SK-N-SH (cell line): ENCODE measurements around the gene ARHGAP31. TPM values are rescaled to one million over a fixed set of nuclear protein-coding genes. Genes with fewer than 3 reads are reported as not detected.

Experiments used
- CTCF ChIA-PET: fragments of 300-600, 350-600 bp; formaldehyde crosslinking; extraction: SDS; loops from one replicate; lab custom pipeline; 2021; lab: Yijun Ruan, JAX
- POLR2A ChIA-PET: fragments of 350-600 bp; sonication (Branson Sonifier 250); formaldehyde crosslinking; extraction: SDS; loops from one replicate; lab custom pipeline; 2020; ENCODE audit warnings: antibody characterized with exemption, inconsistent platforms; lab: Yijun Ruan, JAX
- DNase-seq: peaks from one replicate; pipeline ENCODE4 v3.0.0; 2012
- H2AFZ ChIP-seq: fragments of 200-600 bp; sonication (generic); 2 replicates; pipeline ENCODE4 v1.8.1; 2016; ENCODE audit warnings: antibody characterized with exemption, mild to moderate bottlenecking, low read depth
- H3F3A ChIP-seq: fragments of 200-600 bp; sonication (generic); replicated peaks from 2 replicates; pipeline ENCODE3; 2016; ENCODE audit warnings: antibody characterized with exemption, mild to moderate bottlenecking; ENCODE audit not compliant: insufficient read depth
- H3K27ac ChIP-seq, 2 experiments: fragments of 200-500 bp in 1 of 2; fragments of 200-600 bp in 1 of 2; sonication (Bioruptor generic) in 1 of 2; sonication (generic), shearing (Covaris generic) in 1 of 2; 2 replicates each; pipeline versions ENCODE4 v1.5.1 to v1.6.1; 2014 to 2016; ENCODE audit warnings: low read depth in 2 of 2, inconsistent platforms in 1 of 2, low read length in 1 of 2, mild to moderate bottlenecking in 1 of 2, mixed read lengths in 1 of 2
- H3K27me3 ChIP-seq: fragments of 200-600 bp; sonication (generic), shearing (Covaris generic); 2 replicates; pipeline ENCODE4 v1.6.1; 2016; ENCODE audit warnings: mixed run types; ENCODE audit not compliant: insufficient read depth
- H3K36me3 ChIP-seq, 2 experiments: fragments of 200-500 bp in 1 of 2; fragments of 200-600 bp in 1 of 2; sonication (Bioruptor generic) in 1 of 2; sonication (generic) in 1 of 2; replicated peaks in 1 of 2; 2 replicates each; pipeline versions ENCODE3 to v1.5.1; 2014 to 2016; ENCODE audit warnings: low read length in 1 of 2, mild to moderate bottlenecking in 1 of 2; ENCODE audit not compliant: insufficient read depth in 2 of 2, control insufficient read depth in 1 of 2
- H3K4me1 ChIP-seq, 2 experiments: fragments of 200-500 bp in 1 of 2; fragments of 200-600 bp in 1 of 2; sonication (Bioruptor generic) in 1 of 2; sonication (generic), shearing (Covaris generic) in 1 of 2; 2 replicates each; pipeline versions ENCODE4 v1.5.1 to v1.6.1; 2014 to 2016; ENCODE audit warnings: low read depth in 1 of 2, low read length in 1 of 2, mixed run types in 1 of 2; ENCODE audit not compliant: insufficient read depth in 2 of 2, control insufficient read depth in 1 of 2
- H3K4me2 ChIP-seq: fragments of 200-600 bp; sonication (generic), shearing (Covaris generic); 2 replicates; pipeline ENCODE4 v1.6.1; 2017; ENCODE audit warnings: mixed run types
- H3K4me3 ChIP-seq, 2 experiments: fragments of 200-500 bp in 1 of 2; fragments of 200-600 bp in 1 of 2; sonication (Bioruptor generic) in 1 of 2; sonication (generic), shearing (Covaris generic) in 1 of 2; 2 replicates each; pipeline versions ENCODE4 v1.5.1 to v1.8.1; 2014 to 2016; ENCODE audit warnings: low read depth in 2 of 2, inconsistent platforms in 1 of 2, low read length in 1 of 2, mild to moderate bottlenecking in 1 of 2, mixed read lengths in 1 of 2, moderate library complexity in 1 of 2
- H3K79me2 ChIP-seq: fragments of 200-600 bp; sonication (generic); 2 replicates; pipeline ENCODE4 v1.8.1; 2017; ENCODE audit warnings: mild to moderate bottlenecking; ENCODE audit not compliant: insufficient read depth
- H3K9ac ChIP-seq: fragments of 200-600 bp; sonication (generic); 2 replicates; pipeline ENCODE4 v1.6.1; 2017; ENCODE audit warnings: mixed run types
- H3K9me2 ChIP-seq: fragments of 200-600 bp; sonication (generic); 2 replicates; pipeline ENCODE4 v1.6.1; 2017; ENCODE audit warnings: mixed run types
- H3K9me3 ChIP-seq: fragments of 200-600 bp; sonication (generic); 2 replicates; pipeline ENCODE4 v1.6.1; 2017; ENCODE audit warnings: mixed run types, mild to moderate bottlenecking, moderate library complexity
- H4K20me1 ChIP-seq: fragments of 200-600 bp; sonication (generic); 2 replicates; pipeline ENCODE4 v1.6.1; 2017; ENCODE audit warnings: mild to moderate bottlenecking, mixed run types; ENCODE audit not compliant: insufficient read depth
- CHD2 ChIP-seq: fragments of 150-350 bp; IDR thresholded peaks from 2 replicates; pipeline ENCODE4 v1.6.1; 2018; ENCODE audit warnings: low read length; ENCODE audit not compliant: partially characterized antibody
- ELF1 ChIP-seq: IDR thresholded peaks from 2 replicates; pipeline ENCODE4 v1.4.0; 2012
- EP300 ChIP-seq, 2 experiments: IDR thresholded peaks; 2 replicates each; pipeline versions ENCODE4 v1.4.0 to v1.6.1; 2012; ENCODE audit warnings: borderline replicate concordance in 1 of 2, low read depth in 1 of 2, low read length in 1 of 2
- FOSL2 ChIP-seq: IDR thresholded peaks from 2 replicates; pipeline ENCODE4 v1.4.0; 2012; ENCODE audit warnings: low read depth, mild to moderate bottlenecking, moderate library complexity, borderline replicate concordance
- FOXJ3 ChIP-seq: sonication (generic); formaldehyde crosslinking; IDR thresholded peaks from 2 replicates; pipeline ENCODE4 v1.5.1; 2020; ENCODE audit warnings: mild to moderate bottlenecking, missing genetic modification reagents
- GABPA ChIP-seq: IDR thresholded peaks from 2 replicates; pipeline ENCODE4 v1.4.0; 2012; ENCODE audit warnings: low read depth, mild to moderate bottlenecking
- GATA2 ChIP-seq: sonication (generic); formaldehyde crosslinking; IDR thresholded peaks from 2 replicates; pipeline ENCODE4 v1.5.0; 2020; ENCODE audit warnings: mild to moderate bottlenecking, missing genetic modification reagents
- MEF2A ChIP-seq: IDR thresholded peaks from 2 replicates; pipeline ENCODE4 v1.4.0; 2012; ENCODE audit warnings: low read depth, borderline replicate concordance
- NRF1 ChIP-seq: IDR thresholded peaks from 2 replicates; pipeline ENCODE4 v1.6.1; 2012; ENCODE audit warnings: low read depth, mild to moderate bottlenecking, low read length
- POLR2AphosphoS5 ChIP-seq: IDR thresholded peaks from 2 replicates; pipeline ENCODE4 v1.6.1; 2012; ENCODE audit warnings: low read depth, low read length
- RAD21 ChIP-seq: IDR thresholded peaks from 2 replicates; pipeline ENCODE4 v1.6.1; 2012; ENCODE audit warnings: mild to moderate bottlenecking, low read length
- RCOR1 ChIP-seq: fragments of 150-350 bp; IDR thresholded peaks from 2 replicates; pipeline ENCODE4 v1.6.1; 2017; ENCODE audit warnings: antibody characterized with exemption, low read length
- RXRA ChIP-seq: IDR thresholded peaks from 2 replicates; pipeline ENCODE4 v1.4.0; 2012; ENCODE audit warnings: low read depth, mild to moderate bottlenecking, borderline replicate concordance
- SIN3A ChIP-seq: IDR thresholded peaks from 2 replicates; pipeline ENCODE4 v1.6.1; 2012; ENCODE audit warnings: low read depth, mild to moderate bottlenecking, low read length, moderate library complexity, borderline replicate concordance
- TEAD4 ChIP-seq: IDR thresholded peaks from 2 replicates; pipeline ENCODE4 v1.4.0; 2012; ENCODE audit warnings: mild to moderate bottlenecking, borderline replicate concordance; ENCODE audit not compliant: insufficient read depth
- YY1 ChIP-seq: IDR thresholded peaks from 2 replicates; pipeline ENCODE4 v1.4.0; 2012; ENCODE audit warnings: low read depth, mild to moderate bottlenecking
- WGBS: methylation state at CpG from one replicate; pipeline ENCODE4 v1.1.6; 2017; ENCODE audit warnings: low lambda C conversion rate; 5-methylcytosine and 5-hydroxymethylcytosine counted together
- polyA plus RNA-seq, 3 experiments: library from polyadenylated mRNA; depleted of rRNA; stranded (reverse); fragments of >200 nt; gene quantifications; 2 replicates each; pipeline ENCODE4 v1.2.3, GENCODE V29; 2012
- TF ChIP-seq, protein P1 (sequence below): fragments of 150-350 bp; IDR thresholded peaks from 2 replicates; pipeline ENCODE4 v1.6.1; 2016; ENCODE audit warnings: mild to moderate bottlenecking, low read depth, low read length
- TF ChIP-seq, protein P2 (sequence below): fragments of 200-600 bp; sonication (generic); IDR thresholded peaks from 2 replicates; pipeline ENCODE4 v1.6.1; 2017; ENCODE audit warnings: antibody characterized with exemption, mild to moderate bottlenecking, moderate library complexity
- TF ChIP-seq, protein P3 (sequence below): fragments of 150-350 bp; IDR thresholded peaks from 2 replicates; pipeline ENCODE4 v1.6.1; 2017; ENCODE audit warnings: antibody characterized with exemption, low read length, low read depth, borderline replicate concordance
- TF ChIP-seq, protein P4 (sequence below): IDR thresholded peaks from 2 replicates; pipeline ENCODE4; 2012
- TF ChIP-seq, protein P5 (sequence below): IDR thresholded peaks from 2 replicates; pipeline ENCODE4 v1.6.1; 2012; ENCODE audit warnings: mild to moderate bottlenecking, low read depth, low read length, moderate library complexity

Gene ARHGAP31
- polyA plus RNA-seq, 1 of the 3 experiments (the other 2 are of a cell fraction) = 4.4 TPM

DNA sequence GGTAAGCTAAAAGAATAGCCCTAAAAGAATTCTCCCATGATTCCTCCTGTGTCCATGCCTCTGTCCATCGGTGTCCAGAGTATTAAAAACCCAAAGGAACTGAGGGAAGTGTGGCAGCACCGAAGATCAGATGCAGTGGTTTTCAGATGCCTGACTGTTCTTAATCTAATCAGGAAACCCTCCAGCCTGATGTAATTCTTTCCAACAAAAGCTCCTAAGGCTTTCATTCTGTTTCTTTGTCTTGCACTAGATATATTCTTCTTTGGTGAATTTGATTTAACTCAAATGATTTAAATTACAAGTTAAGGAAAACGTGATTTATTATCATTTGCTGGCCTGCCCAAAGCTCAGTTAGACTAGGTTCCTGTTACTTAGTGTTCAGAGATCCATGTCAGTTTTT, 71.2 kb downstream of the ARHGAP31 start (continued):
- TF ChIP-seq CHD2 (peak; percentile 54), FOXJ3 (CRISPR knock-in tag) (peak; percentile 50; the same call in 1 of the 2 replicates), TEAD4 (no peak), RXRA (no peak), YY1 (no peak), SIN3A (no peak), RAD21 (peak; percentile 26; the same call in 1 of the 2 replicates), ELF1 (no peak), GATA2 (peak; percentile 59), POLR2AphosphoS5 (no peak), RCOR1 (peak; percentile 57; the same call in 1 of the 2 replicates), GABPA (no peak)
- TF ChIP-seq, protein P1, sequence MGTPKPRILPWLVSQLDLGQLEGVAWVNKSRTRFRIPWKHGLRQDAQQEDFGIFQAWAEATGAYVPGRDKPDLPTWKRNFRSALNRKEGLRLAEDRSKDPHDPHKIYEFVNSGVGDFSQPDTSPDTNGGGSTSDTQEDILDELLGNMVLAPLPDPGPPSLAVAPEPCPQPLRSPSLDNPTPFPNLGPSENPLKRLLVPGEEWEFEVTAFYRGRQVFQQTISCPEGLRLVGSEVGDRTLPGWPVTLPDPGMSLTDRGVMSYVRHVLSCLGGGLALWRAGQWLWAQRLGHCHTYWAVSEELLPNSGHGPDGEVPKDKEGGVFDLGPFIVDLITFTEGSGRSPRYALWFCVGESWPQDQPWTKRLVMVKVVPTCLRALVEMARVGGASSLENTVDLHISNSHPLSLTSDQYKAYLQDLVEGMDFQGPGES = no peak
- TF ChIP-seq, protein P2, sequence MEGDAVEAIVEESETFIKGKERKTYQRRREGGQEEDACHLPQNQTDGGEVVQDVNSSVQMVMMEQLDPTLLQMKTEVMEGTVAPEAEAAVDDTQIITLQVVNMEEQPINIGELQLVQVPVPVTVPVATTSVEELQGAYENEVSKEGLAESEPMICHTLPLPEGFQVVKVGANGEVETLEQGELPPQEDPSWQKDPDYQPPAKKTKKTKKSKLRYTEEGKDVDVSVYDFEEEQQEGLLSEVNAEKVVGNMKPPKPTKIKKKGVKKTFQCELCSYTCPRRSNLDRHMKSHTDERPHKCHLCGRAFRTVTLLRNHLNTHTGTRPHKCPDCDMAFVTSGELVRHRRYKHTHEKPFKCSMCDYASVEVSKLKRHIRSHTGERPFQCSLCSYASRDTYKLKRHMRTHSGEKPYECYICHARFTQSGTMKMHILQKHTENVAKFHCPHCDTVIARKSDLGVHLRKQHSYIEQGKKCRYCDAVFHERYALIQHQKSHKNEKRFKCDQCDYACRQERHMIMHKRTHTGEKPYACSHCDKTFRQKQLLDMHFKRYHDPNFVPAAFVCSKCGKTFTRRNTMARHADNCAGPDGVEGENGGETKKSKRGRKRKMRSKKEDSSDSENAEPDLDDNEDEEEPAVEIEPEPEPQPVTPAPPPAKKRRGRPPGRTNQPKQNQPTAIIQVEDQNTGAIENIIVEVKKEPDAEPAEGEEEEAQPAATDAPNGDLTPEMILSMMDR = no peak
- TF ChIP-seq, protein P3, sequence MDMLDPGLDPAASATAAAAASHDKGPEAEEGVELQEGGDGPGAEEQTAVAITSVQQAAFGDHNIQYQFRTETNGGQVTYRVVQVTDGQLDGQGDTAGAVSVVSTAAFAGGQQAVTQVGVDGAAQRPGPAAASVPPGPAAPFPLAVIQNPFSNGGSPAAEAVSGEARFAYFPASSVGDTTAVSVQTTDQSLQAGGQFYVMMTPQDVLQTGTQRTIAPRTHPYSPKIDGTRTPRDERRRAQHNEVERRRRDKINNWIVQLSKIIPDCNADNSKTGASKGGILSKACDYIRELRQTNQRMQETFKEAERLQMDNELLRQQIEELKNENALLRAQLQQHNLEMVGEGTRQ = no peak
- TF ChIP-seq, protein P4, sequence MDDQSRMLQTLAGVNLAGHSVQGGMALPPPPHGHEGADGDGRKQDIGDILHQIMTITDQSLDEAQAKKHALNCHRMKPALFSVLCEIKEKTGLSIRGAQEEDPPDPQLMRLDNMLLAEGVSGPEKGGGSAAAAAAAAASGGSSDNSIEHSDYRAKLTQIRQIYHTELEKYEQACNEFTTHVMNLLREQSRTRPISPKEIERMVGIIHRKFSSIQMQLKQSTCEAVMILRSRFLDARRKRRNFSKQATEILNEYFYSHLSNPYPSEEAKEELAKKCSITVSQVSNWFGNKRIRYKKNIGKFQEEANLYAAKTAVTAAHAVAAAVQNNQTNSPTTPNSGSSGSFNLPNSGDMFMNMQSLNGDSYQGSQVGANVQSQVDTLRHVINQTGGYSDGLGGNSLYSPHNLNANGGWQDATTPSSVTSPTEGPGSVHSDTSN = peak; percentile 16; the same call in 1 of the 2 replicates

DNA sequence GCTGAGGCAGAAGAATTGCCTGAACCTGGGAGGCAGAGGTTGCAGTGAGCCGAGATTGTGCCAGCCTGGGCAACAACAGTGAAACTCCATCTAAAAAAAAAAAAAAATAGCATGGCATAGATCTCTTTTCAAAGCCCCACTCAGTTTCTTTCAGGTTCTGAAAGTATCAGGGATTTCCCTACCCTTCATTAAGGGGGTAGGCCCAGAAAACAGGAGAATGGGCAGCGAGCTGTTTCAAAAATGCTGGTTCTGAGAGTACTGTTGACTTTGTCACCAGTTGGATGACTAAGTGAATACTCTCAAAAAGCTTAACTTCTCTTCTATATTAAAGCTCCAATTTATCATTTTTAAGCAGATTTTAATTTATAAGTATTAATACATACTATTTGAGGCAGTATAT, 72.8 kb downstream of the ARHGAP31 start:
- Histone ChIP-seq H3K4me3 (no peak overlapping the region), H3K27ac (peak overlapping the region in 1 of 2 experiments; percentile 56; a peak in 3 of 4 replicates), H3K79me2 (peaks cover 10% of the 10 kb centered on the region), H3F3A (peaks cover 21% of the 10 kb centered on the region), H4K20me1 (no peaks in the 10 kb centered on the region), H3K9me3 (no peaks in the 10 kb centered on the region), H3K4me2 (no peak overlapping the region), H3K9ac (no peak overlapping the region), H2AFZ (no peak overlapping the region), H3K36me3 (peaks cover 22 to 26% of the 10 kb centered on the region in 2 experiments), H3K4me1 (peaks cover 0 to 33% of the 10 kb centered on the region in 2 experiments; a peak in 2 of 4 replicates), H3K9me2 (no peaks in the 10 kb centered on the region), H3K27me3 (no peaks in the 10 kb centered on the region)
- WGBS = 96% methylated on average over 2 of the region's 2 CpGs
- no peak for DNase-seq
- ChIA-PET POLR2A (no interaction called here), CTCF (interaction anchor here (0.7 to 1.4 kb wide), 3 partner anchors 11 to 44 kb away, joined by 3 read pairs; no protein-coding TSS in a partner anchor)
- no peak for TF ChIP-seq FOSL2
- no peak for TF ChIP-seq ELF1
- TF ChIP-seq, protein P5, sequence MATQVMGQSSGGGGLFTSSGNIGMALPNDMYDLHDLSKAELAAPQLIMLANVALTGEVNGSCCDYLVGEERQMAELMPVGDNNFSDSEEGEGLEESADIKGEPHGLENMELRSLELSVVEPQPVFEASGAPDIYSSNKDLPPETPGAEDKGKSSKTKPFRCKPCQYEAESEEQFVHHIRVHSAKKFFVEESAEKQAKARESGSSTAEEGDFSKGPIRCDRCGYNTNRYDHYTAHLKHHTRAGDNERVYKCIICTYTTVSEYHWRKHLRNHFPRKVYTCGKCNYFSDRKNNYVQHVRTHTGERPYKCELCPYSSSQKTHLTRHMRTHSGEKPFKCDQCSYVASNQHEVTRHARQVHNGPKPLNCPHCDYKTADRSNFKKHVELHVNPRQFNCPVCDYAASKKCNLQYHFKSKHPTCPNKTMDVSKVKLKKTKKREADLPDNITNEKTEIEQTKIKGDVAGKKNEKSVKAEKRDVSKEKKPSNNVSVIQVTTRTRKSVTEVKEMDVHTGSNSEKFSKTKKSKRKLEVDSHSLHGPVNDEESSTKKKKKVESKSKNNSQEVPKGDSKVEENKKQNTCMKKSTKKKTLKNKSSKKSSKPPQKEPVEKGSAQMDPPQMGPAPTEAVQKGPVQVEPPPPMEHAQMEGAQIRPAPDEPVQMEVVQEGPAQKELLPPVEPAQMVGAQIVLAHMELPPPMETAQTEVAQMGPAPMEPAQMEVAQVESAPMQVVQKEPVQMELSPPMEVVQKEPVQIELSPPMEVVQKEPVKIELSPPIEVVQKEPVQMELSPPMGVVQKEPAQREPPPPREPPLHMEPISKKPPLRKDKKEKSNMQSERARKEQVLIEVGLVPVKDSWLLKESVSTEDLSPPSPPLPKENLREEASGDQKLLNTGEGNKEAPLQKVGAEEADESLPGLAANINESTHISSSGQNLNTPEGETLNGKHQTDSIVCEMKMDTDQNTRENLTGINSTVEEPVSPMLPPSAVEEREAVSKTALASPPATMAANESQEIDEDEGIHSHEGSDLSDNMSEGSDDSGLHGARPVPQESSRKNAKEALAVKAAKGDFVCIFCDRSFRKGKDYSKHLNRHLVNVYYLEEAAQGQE = no peak
- TF ChIP-seq, protein P1 = no peak
- no peak for TF ChIP-seq FOXJ3 (CRISPR knock-in tag)
- no peak for TF ChIP-seq NRF1
- no peak for TF ChIP-seq EP300 (IDR thresholded peaks at IDR 0.05; ENCODE audit: borderline replicate concordance in 1 of 2, low read depth in 1 of 2, low read length in 1 of 2)
- TF ChIP-seq RCOR1 = no peak
- no peak for TF ChIP-seq MEF2A
